Omental fat pad (tissue), 4 donors: ENCODE measurements around the gene LLGL2. TPM values are rescaled to one million over a fixed set of nuclear protein-coding genes. Genes with fewer than 3 reads are reported as not detected.

Experiments
- ATAC-seq: fragments of 150-250 bp; one replicate; pipeline ENCODE4 v1.9.1; 2016; ENCODE audit warnings: mild to moderate bottlenecking, moderate library complexity; ENCODE audit not compliant: low FRiP score
- DNase-seq: peaks from one replicate; pipeline ENCODE4 v3.0.0-alpha.2; 2019; ENCODE audit warnings: low spot score
- CTCF ChIP-seq, 3 donors: fragments of 450-650 bp; IDR thresholded peaks; one replicate each; pipeline ENCODE4 v1.5.1; 2016 to 2017; ENCODE audit warnings: antibody characterized with exemption in 3 of 3, mild to moderate bottlenecking in 3 of 3, moderate library complexity in 2 of 3
- total RNA-seq, 4 donors: library from RNA; depleted of rRNA; stranded (reverse); fragments of >200 nt; gene quantifications; one replicate each; pipeline ENCODE4 v1.1.0, GENCODE V29; 2016

Gene LLGL2
- total RNA-seq, 4 donors from 2014 or later = 5.4 to 10.4 (median 6.7) TPM

GRCh38 chr17:75493476-75494129 lies 31.9 kb upstream of the LLGL2 start:
- no peak for ATAC-seq
- no peak for DNase-seq
- TF ChIP-seq CTCF (IDR thresholded peaks at IDR 0.05) = no peak

- DNase-seq (no peak), ATAC-seq (no peak)
- TF ChIP-seq CTCF (IDR thresholded peaks at IDR 0.05) = no peak
Observed at GRCh38 chr17:75494326-75494877, 31.1 kb upstream of the LLGL2 start.

GRCh38 chr17:75496005-75496404 lies 29.5 kb upstream of the LLGL2 start:
- no peak for DNase-seq
- TF ChIP-seq CTCF (IDR thresholded peaks at IDR 0.05) = no peak
- ATAC-seq = no peak

- TF ChIP-seq CTCF (IDR thresholded peaks at IDR 0.05) = no peak
- ATAC-seq (no peak), DNase-seq (no peak)
Observed at GRCh38 chr17:75498039-75498725, 27.3 kb upstream of the LLGL2 start.

- DNase-seq (no peak), ATAC-seq (peak; percentile 6)
- no peak for TF ChIP-seq CTCF (IDR thresholded peaks at IDR 0.05)
Observed at GRCh38 chr17:75498726-75499213, 26.7 kb upstream of the LLGL2 start.

- ATAC-seq (peak; percentile 13), DNase-seq (no peak)
- no peak for TF ChIP-seq CTCF (IDR thresholded peaks at IDR 0.05)
Observed at GRCh38 chr17:75499313-75500022, 26.0 kb upstream of the LLGL2 start.
